ENCODE results near the gene TP53INP2.

DNA sequence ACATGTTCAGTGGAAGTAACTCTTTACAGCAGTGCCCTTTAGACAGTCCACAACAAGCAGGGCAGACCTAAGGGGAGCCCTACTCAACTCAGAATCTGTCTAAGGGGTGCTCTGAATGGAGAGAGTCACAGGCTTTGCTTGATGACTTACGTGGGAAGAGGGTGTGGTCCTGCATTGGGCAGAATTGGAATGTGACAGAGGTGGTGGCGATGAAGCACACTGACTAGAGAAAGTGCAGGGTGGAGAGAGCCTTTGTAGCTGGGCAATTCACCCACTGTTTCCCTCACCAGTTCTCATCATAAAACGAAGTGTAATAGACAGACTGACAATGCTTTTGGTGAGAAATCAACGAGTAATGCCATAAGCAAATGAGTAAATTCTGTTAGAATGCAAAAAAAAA lies 11.2 kb downstream of the TP53INP2 start:
- TF ChIP-seq, protein P1, sequence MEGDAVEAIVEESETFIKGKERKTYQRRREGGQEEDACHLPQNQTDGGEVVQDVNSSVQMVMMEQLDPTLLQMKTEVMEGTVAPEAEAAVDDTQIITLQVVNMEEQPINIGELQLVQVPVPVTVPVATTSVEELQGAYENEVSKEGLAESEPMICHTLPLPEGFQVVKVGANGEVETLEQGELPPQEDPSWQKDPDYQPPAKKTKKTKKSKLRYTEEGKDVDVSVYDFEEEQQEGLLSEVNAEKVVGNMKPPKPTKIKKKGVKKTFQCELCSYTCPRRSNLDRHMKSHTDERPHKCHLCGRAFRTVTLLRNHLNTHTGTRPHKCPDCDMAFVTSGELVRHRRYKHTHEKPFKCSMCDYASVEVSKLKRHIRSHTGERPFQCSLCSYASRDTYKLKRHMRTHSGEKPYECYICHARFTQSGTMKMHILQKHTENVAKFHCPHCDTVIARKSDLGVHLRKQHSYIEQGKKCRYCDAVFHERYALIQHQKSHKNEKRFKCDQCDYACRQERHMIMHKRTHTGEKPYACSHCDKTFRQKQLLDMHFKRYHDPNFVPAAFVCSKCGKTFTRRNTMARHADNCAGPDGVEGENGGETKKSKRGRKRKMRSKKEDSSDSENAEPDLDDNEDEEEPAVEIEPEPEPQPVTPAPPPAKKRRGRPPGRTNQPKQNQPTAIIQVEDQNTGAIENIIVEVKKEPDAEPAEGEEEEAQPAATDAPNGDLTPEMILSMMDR (IDR thresholded peaks at IDR 0.05; ENCODE audit: poor library complexity): no peak
- TF ChIP-seq EZH2 (IDR thresholded peaks at IDR 0.05; ENCODE audit: borderline replicate concordance): no peak

Measured in hepatocyte (in vitro differentiated cells).